ENCODE measurements around the gene TNRC6B. TPM values are rescaled to one million over a fixed set of nuclear protein-coding genes. Genes with fewer than 3 reads are reported as not detected.
A peak's percentile ranks its signal among the peaks of the same experiment; 100 is the strongest.

Gene TNRC6B
- total RNA-seq, 1 donor from 2014 or later = 51.2 TPM

GRCh38 chr22:40180403-40180802, 2.7 kb downstream of the TNRC6B start:
- Mint-ChIP-seq H3K4me3 (ENCODE audit: unreplicated experiment) (peak overlapping the region; percentile 97), H3K27me3 (ENCODE audit: low read depth, unreplicated experiment) (no peaks in the 10 kb centered on the region)
- no peak overlapping the region for H3K27ac ChIP-seq (ENCODE audit: low read depth, low read length)

GRCh38 chr22:40181323-40181722, 3.6 kb downstream of the TNRC6B start:
- H3K4me2 ChIP-seq (ENCODE audit: low read length) = peak overlapping the region; percentile 96

More at GRCh38 chr22:40180403-40180802, 2.7 kb downstream of the TNRC6B start:
- Histone ChIP-seq H3K4me1 (ENCODE audit: insufficient read depth, low read length) (peaks cover 43% of the 10 kb centered on the region), H3K9ac (ENCODE audit: low read length) (peak overlapping the region; percentile 97), H3K36me3 (ENCODE audit: insufficient read depth, low read length) (no peaks in the 10 kb centered on the region), H3K4me3 (ENCODE audit: insufficient read depth, low read depth, low read length) (peak overlapping the region; percentile 96), H4K20me1 (ENCODE audit: insufficient read depth, low read length) (peaks cover 56% of the 10 kb centered on the region), H3K4me2 (ENCODE audit: low read length) (peak overlapping the region; percentile 96), H2AFZ (ENCODE audit: low read depth, low read length) (no peak overlapping the region), H3K9me3 (ENCODE audit: insufficient read depth, low read depth, low read length) (no peaks in the 10 kb centered on the region), H3K79me2 (ENCODE audit: insufficient read depth, low read length) (peaks cover 75% of the 10 kb centered on the region), H3K27me3 (ENCODE audit: insufficient read depth, low read length) (no peaks in the 10 kb centered on the region)
- FAIRE-seq (no peak), DNase-seq (ENCODE audit: low read depth) (no peak)
- H3K9me3 Mint-ChIP-seq (ENCODE audit: unreplicated experiment) = no peaks in the 10 kb centered on the region
- no peaks in the 10 kb centered on the region for H3K36me3 Mint-ChIP-seq (ENCODE audit: low read depth, unreplicated experiment)
- H3K27ac Mint-ChIP-seq (ENCODE audit: unreplicated experiment) = no peak overlapping the region
- H3K4me1 Mint-ChIP-seq (ENCODE audit: low read depth, unreplicated experiment) = peaks cover 50% of the 10 kb centered on the region
- no peak for TF ChIP-seq CTCF (IDR thresholded peaks at IDR 0.05; ENCODE audit: insufficient read depth, low read depth, low read length)
- no peak for TF ChIP-seq EZH2 (IDR thresholded peaks at IDR 0.05; ENCODE audit: insufficient read depth, low read length)

More at GRCh38 chr22:40181323-40181722, 3.6 kb downstream of the TNRC6B start:
- H3K36me3 Mint-ChIP-seq (ENCODE audit: low read depth, unreplicated experiment) = no peaks in the 10 kb centered on the region
- Histone ChIP-seq H3K27me3 (ENCODE audit: insufficient read depth, low read length) (no peaks in the 10 kb centered on the region), H3K79me2 (ENCODE audit: insufficient read depth, low read length) (peaks cover 83% of the 10 kb centered on the region), H2AFZ (ENCODE audit: low read depth, low read length) (no peak overlapping the region), H3K27ac (ENCODE audit: low read depth, low read length) (no peak overlapping the region), H3K4me3 (ENCODE audit: insufficient read depth, low read depth, low read length) (no peak overlapping the region), H3K36me3 (ENCODE audit: insufficient read depth, low read length) (no peaks in the 10 kb centered on the region), H3K9ac (ENCODE audit: low read length) (no peak overlapping the region), H4K20me1 (ENCODE audit: insufficient read depth, low read length) (peaks cover 65% of the 10 kb centered on the region), H3K9me3 (ENCODE audit: insufficient read depth, low read depth, low read length) (no peaks in the 10 kb centered on the region), H3K4me1 (ENCODE audit: insufficient read depth, low read length) (peaks cover 43% of the 10 kb centered on the region)
- FAIRE-seq = no peak
- H3K9me3 Mint-ChIP-seq (ENCODE audit: unreplicated experiment) = peaks cover 2% of the 10 kb centered on the region
- no peaks in the 10 kb centered on the region for H3K27me3 Mint-ChIP-seq (ENCODE audit: low read depth, unreplicated experiment)
- TF ChIP-seq CTCF (IDR thresholded peaks at IDR 0.05; ENCODE audit: insufficient read depth, low read depth, low read length) (no peak), EZH2 (IDR thresholded peaks at IDR 0.05; ENCODE audit: insufficient read depth, low read length) (no peak)
- no peak overlapping the region for H3K27ac Mint-ChIP-seq (ENCODE audit: unreplicated experiment)
- H3K4me1 Mint-ChIP-seq (ENCODE audit: low read depth, unreplicated experiment) = peaks cover 48% of the 10 kb centered on the region
- no peak overlapping the region for H3K4me3 Mint-ChIP-seq (ENCODE audit: unreplicated experiment)
- no peak for DNase-seq (ENCODE audit: low read depth)

Measured in astrocyte (in vitro differentiated cells and primary cell).